Keratinocyte (primary cell): ENCODE measurements around the gene GCH1. TPM values are rescaled to one million over a fixed set of nuclear protein-coding genes. Genes with fewer than 3 reads are reported as not detected.

ENCODE experiments used
- DNase-seq: peaks from one replicate; pipeline ENCODE4 v3.0.0-alpha.2; 2011; ENCODE audit warnings: low read depth, missing footprints, low spot score
- FAIRE-seq: peaks from 2 replicates; lab custom pipeline; 2011; peaks lifted over from hg19 to GRCh38; lab: Jason Lieb, UNC
- H2AFZ ChIP-seq: 2 replicates; pipeline ENCODE4 v1.6.0; 2012; ENCODE audit warnings: low read length, control low read depth, inconsistent platforms; ENCODE audit not compliant: control insufficient read depth
- H3K27ac ChIP-seq: 2 replicates; pipeline ENCODE4 v1.5.1; 2011; ENCODE audit warnings: low read length; ENCODE audit not compliant: control insufficient read depth, insufficient read depth
- H3K27me3 ChIP-seq: 3 replicates; pipeline ENCODE4 v1.6.0; 2011; ENCODE audit warnings: low read length; ENCODE audit not compliant: control insufficient read depth, insufficient read depth; ENCODE audit errors: extremely low read depth
- H3K36me3 ChIP-seq, 2 experiments: 2 replicates in 1 of 2; 3 replicates in 1 of 2; pipeline ENCODE4 v1.5.1; 2011; ENCODE audit warnings: low read length in 2 of 2, mild to moderate bottlenecking in 1 of 2; ENCODE audit not compliant: control insufficient read depth in 2 of 2, insufficient read depth in 2 of 2; ENCODE audit errors: extremely low read depth in 1 of 2
- H3K4me1 ChIP-seq: 3 replicates; pipeline ENCODE4 v1.5.1; 2011; ENCODE audit warnings: low read length; ENCODE audit not compliant: control insufficient read depth, insufficient read depth; ENCODE audit errors: extremely low read depth
- H3K4me2 ChIP-seq: 3 replicates; pipeline ENCODE4 v1.6.0; 2011; ENCODE audit warnings: low read depth, low read length; ENCODE audit not compliant: control insufficient read depth, insufficient read depth; ENCODE audit errors: extremely low read depth
- H3K4me3 ChIP-seq, 3 experiments: fragments of 200-600 bp in 1 of 3; sonication (generic) in 1 of 3; 2 replicates in 2 of 3; 3 replicates in 1 of 3; pipeline ENCODE4 v1.5.1; 2011 to 2016; ENCODE audit warnings: low read length in 3 of 3, mild to moderate bottlenecking in 3 of 3, control low read depth in 2 of 3, inconsistent platforms in 1 of 3, low read depth in 1 of 3, mixed read lengths in 1 of 3, mixed run types in 1 of 3, moderate library complexity in 1 of 3; ENCODE audit not compliant: control insufficient read depth in 2 of 3, insufficient read depth in 2 of 3; ENCODE audit errors: extremely low read depth in 1 of 3
- H3K79me2 ChIP-seq: 2 replicates; pipeline ENCODE4 v1.6.0; 2012; ENCODE audit warnings: low read length; ENCODE audit not compliant: control insufficient read depth, insufficient read depth
- H3K9ac ChIP-seq: 3 replicates; pipeline ENCODE4 v1.6.0; 2011; ENCODE audit warnings: low read length; ENCODE audit not compliant: control insufficient read depth, insufficient read depth; ENCODE audit errors: extremely low read depth
- H3K9me1 ChIP-seq: 3 replicates; pipeline ENCODE4 v1.6.0; 2011; ENCODE audit warnings: low read length; ENCODE audit not compliant: control insufficient read depth, insufficient read depth; ENCODE audit errors: extremely low read depth
- H3K9me3 ChIP-seq: 2 replicates; pipeline ENCODE4 v1.5.1; 2012; ENCODE audit warnings: low read depth, low read length; ENCODE audit not compliant: control insufficient read depth
- H4K20me1 ChIP-seq: 3 replicates; pipeline ENCODE4 v1.6.0; 2011; ENCODE audit warnings: low read length; ENCODE audit not compliant: control insufficient read depth, insufficient read depth; ENCODE audit errors: extremely low read depth
- CTCF ChIP-seq, 3 experiments: IDR thresholded peaks in 1 of 3; conservative IDR thresholded peaks in 1 of 3; optimal IDR thresholded peaks in 1 of 3; 2 replicates in 2 of 3; 3 replicates in 1 of 3; pipeline versions ENCODE3 to v1.5.1; 2011; ENCODE audit warnings: low read length in 3 of 3, mild to moderate bottlenecking in 3 of 3, moderate library complexity in 2 of 3, control low read depth in 1 of 3, inconsistent platforms in 1 of 3; ENCODE audit not compliant: insufficient read depth in 2 of 3; ENCODE audit errors: extremely low read depth in 1 of 3
- EZH2 ChIP-seq: IDR thresholded peaks from one replicate; pipeline ENCODE4 v1.6.1; 2012; ENCODE audit warnings: inconsistent platforms, mild to moderate bottlenecking, low read length, moderate library complexity
- dilution Hi-C: fragments of 300-500 bp; cut with MboI; formaldehyde crosslinking; loops from one replicate; pipeline ENCODE4 v1.7.0; 2020; ENCODE audit warnings: low sequenced_read_pairs; ENCODE audit not compliant: extremely low pct_ligation_motif_present
- polyA plus RNA-seq, 5 experiments: library from polyadenylated mRNA; depleted of rRNA in 3 of 5; stranded (reverse) in 3 of 5; stranded (forward) in 1 of 5; unstranded in 1 of 5; fragments of >200 nt; gene quantifications; 1 replicate in 1 of 5; 2 replicates in 3 of 5; 3 replicates in 1 of 5; pipeline versions ENCODE4 v1.2.1 to v1.2.3, GENCODE V29; 2011 to 2012; ENCODE audit warnings: missing spikeins in 2 of 5, low read depth in 1 of 5, low replicate concordance in 1 of 5

GCH1 gene
- polyA plus RNA-seq, 1 donor (not counting 4 experiments of a cell fraction or from before 2014, with no cell fraction given), result 3.4 TPM

- dilution Hi-C loops, result no loop called here
- Histone ChIP-seq H3K79me2 (no peaks in the 10 kb centered on the region), H3K27me3 (no peaks in the 10 kb centered on the region)
Observed at GRCh38 chr14:54866588-54866987, 36.0 kb downstream of the GCH1 start.

GRCh38 chr14:54864526-54864925, 38.1 kb downstream of the GCH1 start:
- no peak overlapping the region for H3K4me2 ChIP-seq
- no peak overlapping the region for H2AFZ ChIP-seq
- H3K4me3 ChIP-seq, result no peak overlapping the region
- no peak overlapping the region for H3K9ac ChIP-seq
- no peaks in the 10 kb centered on the region for H3K9me3 ChIP-seq
- no peaks in the 10 kb centered on the region for H3K36me3 ChIP-seq
- FAIRE-seq (no peak), DNase-seq (no peak)
- H3K9me1 ChIP-seq, result no peaks in the 10 kb centered on the region
- no peaks in the 10 kb centered on the region for H4K20me1 ChIP-seq
- no peak overlapping the region for H3K27ac ChIP-seq
- no peak for TF ChIP-seq CTCF (optimal IDR thresholded peaks at IDR 0.05 in 1 of 3, IDR thresholded peaks at IDR 0.05 in 1 of 3, conservative IDR thresholded peaks at IDR 0.05 in 1 of 3; ENCODE audit: extremely low read depth in 1 of 3, insufficient read depth in 2 of 3, low read length in 3 of 3)
- TF ChIP-seq EZH2, result no peak
- H3K27me3 ChIP-seq, result no peaks in the 10 kb centered on the region
- H3K4me1 ChIP-seq, result no peaks in the 10 kb centered on the region
- dilution Hi-C loops, result no loop called here
- H3K79me2 ChIP-seq, result no peaks in the 10 kb centered on the region

More at GRCh38 chr14:54866588-54866987, 36.0 kb downstream of the GCH1 start:
- Histone ChIP-seq H3K4me1 (peaks cover 3% of the 10 kb centered on the region), H3K9me1 (no peaks in the 10 kb centered on the region), H3K9me3 (no peaks in the 10 kb centered on the region), H3K27ac (no peak overlapping the region), H3K4me2 (no peak overlapping the region), H2AFZ (no peak overlapping the region), H4K20me1 (no peaks in the 10 kb centered on the region), H3K4me3 (no peak overlapping the region), H3K36me3 (no peaks in the 10 kb centered on the region), H3K9ac (no peak overlapping the region)
- TF ChIP-seq CTCF (optimal IDR thresholded peaks at IDR 0.05 in 1 of 3, IDR thresholded peaks at IDR 0.05 in 1 of 3, conservative IDR thresholded peaks at IDR 0.05 in 1 of 3; ENCODE audit: extremely low read depth in 1 of 3, insufficient read depth in 2 of 3, low read length in 3 of 3), result no peak
- TF ChIP-seq EZH2, result no peak
- no peak for DNase-seq
- FAIRE-seq, result no peak
